ENCODE data around the gene SPACA9.

GRCh38 chr9:132875159-132875558 lies 3.5 kb upstream of the SPACA9 start:
- TF ChIP-seq CTCF (IDR thresholded peaks at IDR 0.05): no peak
- TF ChIP-seq POLR2A (IDR thresholded peaks at IDR 0.05): no peak
